GM23248 (cell line): ENCODE data around the gene CFAP58. TPM values are rescaled to one million over a fixed set of nuclear protein-coding genes. Genes with fewer than 3 reads are reported as not detected.

Source experiments
- DNase-seq: peaks from one replicate; pipeline ENCODE4 v3.0.0-alpha.2; 2015
- H2AFZ ChIP-seq: fragments of 200-600 bp; sonication (generic); 2 replicates; pipeline ENCODE4 v1.6.1; 2016; ENCODE audit warnings: antibody characterized with exemption
- H3F3A ChIP-seq: fragments of 200-600 bp; sonication (generic); 2 replicates; pipeline ENCODE4 v1.6.1; 2016; ENCODE audit warnings: mild to moderate bottlenecking, antibody characterized with exemption, mixed run types; ENCODE audit not compliant: insufficient read depth
- H3K27ac ChIP-seq: fragments of 200-600 bp; sonication (generic); 2 replicates; pipeline ENCODE4 v1.5.1; 2016; ENCODE audit warnings: mild to moderate bottlenecking
- H3K27me3 ChIP-seq: fragments of 200-600 bp; sonication (generic); replicated peaks from 2 replicates; pipeline ENCODE4 v1.6.1; 2016; ENCODE audit warnings: mild to moderate bottlenecking; ENCODE audit not compliant: insufficient read depth
- H3K36me3 ChIP-seq: fragments of 200-600 bp; sonication (generic); 2 replicates; pipeline ENCODE4 v1.6.1; 2016; ENCODE audit warnings: low read depth, mild to moderate bottlenecking
- H3K4me1 ChIP-seq: fragments of 200-600 bp; sonication (generic); 2 replicates; pipeline ENCODE4 v1.6.1; 2016; ENCODE audit warnings: mild to moderate bottlenecking; ENCODE audit not compliant: insufficient read depth
- H3K4me2 ChIP-seq: fragments of 200-600 bp; sonication (generic); one replicate; pipeline ENCODE4 v1.6.1; 2016; ENCODE audit warnings: mild to moderate bottlenecking; ENCODE audit not compliant: unreplicated experiment
- H3K4me3 ChIP-seq: fragments of 200-600 bp; sonication (generic); 2 replicates; pipeline ENCODE4 v1.5.1; 2016; ENCODE audit warnings: mild to moderate bottlenecking
- H3K79me2 ChIP-seq: fragments of 200-600 bp; sonication (generic); 2 replicates; pipeline ENCODE4 v1.6.1; 2016; ENCODE audit warnings: mild to moderate bottlenecking; ENCODE audit not compliant: insufficient read depth
- H3K9ac ChIP-seq: fragments of 200-600 bp; sonication (generic); 2 replicates; pipeline ENCODE4 v1.6.1; 2016; ENCODE audit warnings: mild to moderate bottlenecking
- H3K9me2 ChIP-seq: fragments of 200-600 bp; sonication (generic); 2 replicates; pipeline ENCODE4 v1.6.1; 2016; ENCODE audit warnings: mixed run types, mild to moderate bottlenecking, moderate library complexity; ENCODE audit not compliant: insufficient read depth
- H3K9me3 ChIP-seq: fragments of 200-600 bp; sonication (generic); one replicate; pipeline ENCODE4 v1.6.1; 2017; ENCODE audit warnings: low read depth
- H4K20me1 ChIP-seq: fragments of 200-600 bp; sonication (generic); 2 replicates; pipeline ENCODE4 v1.6.0; 2016; ENCODE audit not compliant: insufficient read depth
- EZH2 ChIP-seq: fragments of 200-600 bp; sonication (generic); IDR thresholded peaks from 2 replicates; pipeline ENCODE4 v1.6.1; 2018; ENCODE audit warnings: antibody characterized with exemption, mild to moderate bottlenecking; ENCODE audit not compliant: insufficient read depth, poor library complexity, severe bottlenecking
- EZH2phosphoT487 ChIP-seq: fragments of 200-600 bp; sonication (generic); IDR thresholded peaks from 2 replicates; pipeline ENCODE4 v1.6.1; 2018; ENCODE audit warnings: antibody characterized with exemption, moderate library complexity, mild to moderate bottlenecking, low read depth; ENCODE audit not compliant: insufficient read depth
- WGBS, 2 experiments: methylation state at CpG; one replicate each; pipeline ENCODE4 v1.1.6; 2015 to 2017; ENCODE audit warnings: low lambda C conversion rate in 2 of 2, low coverage in 1 of 2; ENCODE audit errors: missing lambda C conversion rate in 2 of 2; 5-methylcytosine and 5-hydroxymethylcytosine counted together
- in situ Hi-C: fragments of 300-500 bp; cut with MboI; formaldehyde crosslinking; loops from 2 replicates; pipeline ENCODE4 v1.15.0; 2020
- polyA plus RNA-seq: library from polyadenylated mRNA; unstranded; fragments of >200 nt; fragmentation: Nextera tagmentation; extraction: Ambion mirVana; gene quantifications from 2 replicates; pipeline ENCODE4 v1.2.1, GENCODE V29; 2016
- total RNA-seq: library from RNA; depleted of rRNA; stranded (reverse); fragments of >200 nt; shearing (Covaris generic); gene quantifications from 2 replicates; pipeline ENCODE4 v1.2.3, GENCODE V29; 2014

Gene CFAP58
- total and polyA plus RNA-seq, 2 experiments from 2014 or later: 0.22 to 0.30 TPM

DNA sequence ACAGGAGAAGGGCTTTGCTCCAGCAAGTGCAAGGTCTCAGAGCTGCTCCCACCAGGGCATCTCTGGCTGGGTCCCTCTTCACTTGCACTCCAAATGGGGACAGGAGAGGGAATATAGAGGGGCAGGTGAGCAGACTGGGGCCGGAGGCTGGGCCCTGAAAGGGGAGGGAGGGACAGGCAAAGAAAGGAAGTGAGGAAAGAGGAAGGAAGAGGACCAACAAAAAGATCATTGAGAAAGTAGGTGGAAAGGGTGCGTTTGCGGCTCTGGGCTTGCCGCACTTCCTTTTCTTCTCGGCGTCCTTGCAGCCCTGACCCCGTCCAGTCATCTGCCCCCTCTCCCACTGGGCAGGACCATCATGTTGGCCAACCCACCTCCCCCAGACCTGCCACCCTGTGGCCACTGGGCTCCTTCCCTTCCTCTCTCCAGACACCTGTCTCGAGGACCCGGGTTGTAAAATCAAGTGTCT, 29.4 kb upstream of the CFAP58 start:
- Histone ChIP-seq H3K27me3 (no peaks in the 10 kb centered on the region), H3K9me2 (no peaks in the 10 kb centered on the region), H4K20me1 (no peaks in the 10 kb centered on the region), H3K36me3 (peaks cover 5% of the 10 kb centered on the region; the same call in 1 of the 2 replicates), H3K4me3 (no peak overlapping the region), H3K27ac (no peak overlapping the region), H3F3A (peaks cover 26% of the 10 kb centered on the region), H2AFZ (no peak overlapping the region), H3K4me2 (no peak overlapping the region), H3K9ac (no peak overlapping the region), H3K4me1 (peaks cover 35% of the 10 kb centered on the region), H3K79me2 (peaks cover 88% of the 10 kb centered on the region), H3K9me3 (no peaks in the 10 kb centered on the region)
- WGBS, 2 experiments: 95 to 100% methylated on average over 3 to 9 of the region's 9 CpGs
- in situ Hi-C loops: no loop called here
- DNase-seq: no peak
- TF ChIP-seq EZH2: no peak
- TF ChIP-seq EZH2phosphoT487: no peak

DNA sequence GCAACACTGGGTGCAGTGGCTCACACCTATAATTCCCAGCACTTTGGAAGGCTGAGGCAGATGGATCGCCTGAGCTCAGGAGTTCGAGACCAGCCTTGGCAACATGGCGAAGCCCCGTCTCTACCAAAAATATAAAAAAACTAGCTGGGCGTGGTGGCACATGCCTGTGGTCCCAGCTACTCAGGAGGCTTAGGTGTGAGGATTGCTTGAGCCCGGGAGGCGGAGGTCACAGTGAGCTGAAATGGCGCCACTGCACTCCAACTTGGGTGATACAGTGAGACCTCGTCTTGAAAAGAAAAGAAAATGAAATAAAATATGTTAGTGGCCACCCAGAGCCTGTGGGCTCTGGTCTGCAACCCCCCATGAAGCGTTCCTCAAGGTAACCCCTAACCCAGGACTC, 28.7 kb upstream of the CFAP58 start:
- Histone ChIP-seq H3K79me2 (peaks cover 81% of the 10 kb centered on the region), H3K36me3 (peaks cover 5% of the 10 kb centered on the region; the same call in 1 of the 2 replicates), H2AFZ (no peak overlapping the region), H3K4me2 (no peak overlapping the region), H3K4me1 (peaks cover 35% of the 10 kb centered on the region), H3K9ac (no peak overlapping the region), H3K4me3 (no peak overlapping the region), H3F3A (peaks cover 32% of the 10 kb centered on the region), H3K9me3 (no peaks in the 10 kb centered on the region), H3K27me3 (no peaks in the 10 kb centered on the region), H4K20me1 (no peaks in the 10 kb centered on the region), H3K9me2 (no peaks in the 10 kb centered on the region), H3K27ac (no peak overlapping the region)
- in situ Hi-C loops: no loop called here
- WGBS, 2 experiments: 95 to 99% methylated on average over 10 of the region's 10 CpGs
- DNase-seq: no peak
- no peak for TF ChIP-seq EZH2
- TF ChIP-seq EZH2phosphoT487: no peak

DNA sequence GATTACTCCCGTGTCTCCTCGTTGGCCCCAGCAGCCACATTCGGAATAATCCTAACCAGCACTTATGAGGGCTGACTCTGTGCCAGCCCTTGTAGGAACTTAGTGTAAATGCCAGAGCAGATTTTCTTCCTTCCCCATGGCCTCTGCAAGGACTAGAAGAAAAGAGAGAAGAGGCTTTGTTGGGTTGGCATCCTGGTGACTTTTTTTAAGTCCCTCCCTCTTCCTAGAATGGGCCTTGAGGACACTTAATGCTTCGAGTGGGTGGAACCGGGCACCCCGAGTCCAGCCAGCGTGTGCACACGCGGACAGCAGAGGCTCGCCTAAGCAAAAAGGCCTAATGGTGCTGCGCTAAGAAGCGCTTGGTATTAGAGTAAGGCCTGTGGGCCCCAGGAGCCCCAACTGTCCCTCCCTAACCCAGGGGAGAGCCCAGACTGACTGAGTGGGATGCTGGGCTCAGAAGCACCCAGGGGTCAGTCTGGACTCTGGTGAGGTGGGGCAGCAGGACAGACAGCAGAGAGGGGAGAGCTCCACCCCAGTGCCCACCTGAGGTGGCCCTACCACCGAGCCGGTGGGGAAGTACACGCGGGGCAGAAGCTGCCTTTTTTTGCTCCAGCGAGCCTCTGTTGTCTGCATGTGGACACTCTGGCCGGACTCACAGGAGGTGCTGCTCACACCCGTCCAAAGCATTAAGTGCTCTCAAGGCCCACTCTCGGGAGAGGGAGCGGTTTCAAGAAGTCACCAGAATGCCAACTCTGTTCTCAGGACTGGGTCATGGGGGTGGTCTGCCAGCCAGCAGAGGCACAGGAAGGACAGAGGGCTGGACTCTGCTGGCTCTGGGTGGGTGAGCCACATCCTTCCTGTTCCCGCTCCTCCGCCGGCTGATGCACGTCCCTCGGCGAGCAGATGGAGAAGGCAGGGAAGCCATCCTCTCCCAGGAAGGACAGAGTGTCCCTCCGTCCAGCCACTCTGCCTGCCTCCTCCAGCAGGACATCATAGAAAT, 27.9 kb upstream of the CFAP58 start:
- no peak for DNase-seq
- Histone ChIP-seq H3F3A (peaks cover 40% of the 10 kb centered on the region), H4K20me1 (no peaks in the 10 kb centered on the region), H3K4me3 (no peak overlapping the region), H3K79me2 (peaks cover 74% of the 10 kb centered on the region), H3K4me2 (no peak overlapping the region), H3K9me3 (no peaks in the 10 kb centered on the region), H3K27me3 (no peaks in the 10 kb centered on the region), H3K4me1 (peaks cover 39% of the 10 kb centered on the region), H3K36me3 (peaks cover 2% of the 10 kb centered on the region; the same call in 1 of the 2 replicates), H2AFZ (no peak overlapping the region), H3K27ac (no peak overlapping the region), H3K9ac (no peak overlapping the region), H3K9me2 (no peaks in the 10 kb centered on the region)
- in situ Hi-C loops: no loop called here
- TF ChIP-seq EZH2 (no peak), EZH2phosphoT487 (no peak)
- 94% methylated on average over 28 of the region's 28 CpGs for WGBS, 2 experiments

DNA sequence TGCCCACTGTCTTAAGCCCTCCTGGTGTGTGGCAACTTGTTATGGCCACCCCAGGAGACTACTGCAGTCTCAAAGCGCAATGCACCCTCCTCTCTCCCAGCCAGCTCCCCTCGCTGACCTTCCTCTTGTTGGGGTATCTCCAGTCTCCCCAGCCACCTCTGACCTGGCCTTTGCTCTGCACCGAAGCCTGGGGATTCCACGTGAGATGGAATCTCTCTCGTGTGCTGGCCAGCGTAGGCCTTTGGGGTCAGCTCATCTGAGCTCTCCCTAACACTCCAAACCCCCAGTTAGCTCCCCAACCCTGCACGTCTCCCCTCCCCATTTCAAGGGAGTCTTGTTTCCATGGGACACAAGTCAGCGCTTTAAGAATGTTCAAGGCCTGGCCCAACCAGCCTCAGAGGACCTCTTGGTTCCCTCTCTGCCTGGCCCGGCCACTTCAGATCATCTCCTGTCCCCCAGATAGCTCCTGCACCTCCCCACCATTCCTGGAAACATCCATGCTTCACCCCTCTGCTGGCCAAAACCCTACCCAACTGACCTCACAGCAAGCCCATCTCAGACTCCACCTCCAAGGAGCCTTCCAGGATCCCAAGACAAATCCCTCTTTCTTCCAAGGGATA, 26.5 kb upstream of the CFAP58 start:
- Histone ChIP-seq H3K27me3 (no peaks in the 10 kb centered on the region), H3K79me2 (peaks cover 74% of the 10 kb centered on the region), H3K9me2 (no peaks in the 10 kb centered on the region), H3K4me3 (no peak overlapping the region; the same call in 1 of the 2 replicates), H3K27ac (peak overlapping the region; percentile 100), H3K4me2 (peak overlapping the region; percentile 95), H3K36me3 (no peaks in the 10 kb centered on the region), H3K9me3 (no peaks in the 10 kb centered on the region), H3K4me1 (peaks cover 53% of the 10 kb centered on the region), H3F3A (peaks cover 53% of the 10 kb centered on the region), H2AFZ (no peak overlapping the region), H4K20me1 (no peaks in the 10 kb centered on the region), H3K9ac (peak overlapping the region; percentile 99)
- 89 to 93% methylated on average over 9 of the region's 9 CpGs for WGBS, 2 experiments
- in situ Hi-C loops: no loop called here
- no peak for TF ChIP-seq EZH2phosphoT487
- no peak for TF ChIP-seq EZH2
- no peak for DNase-seq
